Ecto neural progenitor cell (in vitro differentiated cells): Measurements from ENCODE around the gene IBTK.
"Not testable (repeated sequence)": the region's sequence is repeated elsewhere in the genome, so short reads cannot be mapped to it uniquely, and the experiment has no call there.

Experiments used
- DNase-seq: peaks from one replicate; pipeline ENCODE4 v3.0.0-alpha.2; 2018; ENCODE audit warnings: low spot score

IBTK gene

GRCh38 chr6:82246802-82247504, 591 bp downstream of the IBTK start:
- peak; percentile 84 for DNase-seq

DNA sequence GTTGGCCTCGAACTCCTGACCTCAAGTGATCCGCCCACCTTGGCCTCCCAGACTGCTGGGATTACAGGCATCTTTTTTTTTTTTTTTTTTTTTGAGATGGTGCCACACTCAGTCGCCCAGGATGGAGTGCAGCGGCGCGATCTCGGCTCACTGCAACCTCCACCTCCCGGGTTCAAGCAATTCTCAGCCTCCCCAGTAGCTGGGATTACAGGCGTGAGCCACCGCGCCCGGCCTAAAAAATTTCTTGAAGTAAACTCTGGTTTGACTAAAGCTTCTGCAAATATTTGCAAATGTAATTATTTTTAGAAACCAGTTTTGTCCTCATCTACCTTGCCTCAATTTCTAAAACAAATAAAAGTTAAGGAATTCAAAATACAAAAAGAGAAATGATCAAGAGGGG, 1.2 kb downstream of the IBTK start:
- DNase-seq = no peak

GRCh38 chr6:82245376-82245775, 2.2 kb downstream of the IBTK start:
- DNase-seq = no peak

DNA sequence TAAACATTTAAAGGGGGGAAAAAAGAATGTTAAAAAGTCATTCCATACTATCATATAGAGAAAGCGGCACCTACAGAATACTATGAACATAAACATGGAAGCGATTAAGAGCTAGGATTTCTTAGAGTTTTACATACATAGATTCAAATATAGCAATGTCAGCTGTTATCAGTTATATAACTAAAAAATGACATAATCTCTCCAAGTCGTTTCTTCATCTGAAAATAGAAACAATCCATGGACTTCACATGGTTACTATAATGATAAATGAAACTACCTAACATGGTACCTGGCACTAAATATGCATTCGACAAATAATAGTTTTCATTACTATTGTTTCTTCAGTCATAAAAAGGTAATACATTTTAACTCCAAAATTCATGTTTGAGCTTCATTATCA, 3.7 kb downstream of the IBTK start:
- no peak for DNase-seq

- no peak for DNase-seq
Measured at GRCh38 chr6:82240186-82240585, 7.4 kb downstream of the IBTK start.

DNA sequence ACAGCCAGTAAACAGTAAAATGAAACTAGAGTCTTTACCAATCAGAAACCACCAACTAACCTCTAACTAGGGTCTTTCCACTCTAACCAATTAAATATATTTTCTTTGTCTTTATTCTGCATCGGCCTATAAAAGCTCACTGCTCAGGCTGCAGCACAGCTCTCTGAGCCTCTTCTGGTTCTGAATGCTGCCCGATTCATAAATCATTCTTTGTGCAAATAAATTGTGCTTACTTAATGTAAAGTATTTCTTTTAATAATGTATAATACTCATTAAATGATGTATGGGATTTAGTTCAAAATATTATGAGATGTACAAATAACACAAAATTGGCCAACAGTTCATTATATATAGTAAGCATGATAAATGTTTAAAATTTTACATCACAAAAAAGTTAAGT, 7.9 kb downstream of the IBTK start:
- no peak for DNase-seq

DNA sequence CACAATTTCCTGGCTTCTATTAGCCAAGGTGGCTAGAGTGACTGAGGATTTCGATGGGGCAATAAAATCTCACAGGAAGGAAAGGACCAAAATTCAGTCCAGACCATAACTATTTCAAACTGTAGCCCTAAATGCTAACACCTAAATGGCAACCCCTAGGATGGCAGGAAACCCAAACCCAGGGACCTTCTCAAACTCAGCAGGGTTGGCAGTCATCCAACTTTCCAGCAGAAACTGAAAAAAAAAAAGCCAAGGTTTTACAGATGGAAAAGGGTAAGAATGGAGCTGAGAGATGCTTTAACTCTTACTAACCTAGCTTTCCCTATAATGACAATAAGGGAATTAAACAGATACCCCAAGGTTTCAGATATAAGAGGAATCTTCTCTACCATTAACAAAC, 10.5 kb downstream of the IBTK start:
- DNase-seq = no peak

DNA sequence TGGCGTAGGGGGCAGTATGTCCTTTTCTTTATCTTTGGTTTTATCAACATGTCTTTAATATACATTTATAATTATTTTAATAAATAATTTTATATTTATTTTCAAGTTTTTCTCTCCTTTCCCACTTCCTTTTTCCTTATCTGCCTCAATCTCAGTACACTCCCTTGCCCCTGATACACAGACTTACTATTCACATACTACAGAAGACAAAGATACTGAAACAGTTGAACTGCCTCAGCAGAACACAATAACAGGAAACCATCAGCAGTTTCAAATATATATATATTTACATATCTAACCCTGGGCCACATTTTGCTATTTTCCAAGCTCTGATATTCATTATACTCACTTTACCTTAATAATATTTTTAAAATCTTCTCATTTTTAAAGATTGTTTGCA, 19.8 kb downstream of the IBTK start:
- DNase-seq = no peak

GRCh38 chr6:82220167-82220566, 27.4 kb downstream of the IBTK start:
- DNase-seq = no peak

DNA sequence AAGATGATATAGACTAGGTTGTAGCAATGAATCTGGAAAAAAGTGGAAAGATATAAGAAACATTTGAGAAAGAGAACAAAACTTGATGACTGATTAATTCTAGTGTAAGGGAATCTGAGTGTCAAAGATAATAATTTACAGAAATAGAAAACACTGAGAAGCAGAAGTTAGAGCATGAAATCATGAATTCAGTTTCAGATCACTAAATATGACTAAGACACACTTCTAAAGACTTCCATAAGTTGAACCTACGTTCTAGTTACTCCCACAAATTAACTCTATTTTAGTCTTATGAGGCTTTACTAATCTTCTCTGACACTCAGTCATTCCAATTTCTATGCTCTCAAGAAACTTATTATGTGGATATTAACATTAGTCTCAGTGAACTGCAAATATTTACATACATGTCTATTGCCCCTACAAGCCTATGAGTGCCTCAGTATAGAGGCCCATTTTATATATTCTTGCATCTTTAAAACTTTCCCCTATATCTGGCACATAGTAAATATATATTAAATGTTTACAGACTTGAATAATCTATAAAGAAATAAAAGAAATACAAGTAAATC, 30.4 kb downstream of the IBTK start:
- no peak for DNase-seq

DNA sequence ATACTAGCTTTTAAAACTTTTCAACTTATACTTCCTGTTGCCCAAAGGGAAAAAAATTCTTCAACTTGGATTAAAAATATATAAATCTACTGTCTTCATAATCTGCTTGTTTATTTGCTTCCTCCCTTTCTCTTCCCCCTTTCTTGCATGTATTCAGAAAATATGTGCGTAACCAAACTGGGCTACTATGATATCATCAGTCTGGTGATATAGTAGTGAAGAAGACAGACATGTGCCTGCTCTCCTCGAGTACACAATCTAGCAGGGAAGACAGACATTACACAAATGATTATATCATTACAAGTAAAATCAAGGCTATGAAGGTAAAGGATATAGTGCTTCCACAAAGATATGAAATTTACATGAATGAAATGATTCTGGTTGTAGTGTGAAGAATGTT, 31.0 kb downstream of the IBTK start:
- no peak for DNase-seq

DNA sequence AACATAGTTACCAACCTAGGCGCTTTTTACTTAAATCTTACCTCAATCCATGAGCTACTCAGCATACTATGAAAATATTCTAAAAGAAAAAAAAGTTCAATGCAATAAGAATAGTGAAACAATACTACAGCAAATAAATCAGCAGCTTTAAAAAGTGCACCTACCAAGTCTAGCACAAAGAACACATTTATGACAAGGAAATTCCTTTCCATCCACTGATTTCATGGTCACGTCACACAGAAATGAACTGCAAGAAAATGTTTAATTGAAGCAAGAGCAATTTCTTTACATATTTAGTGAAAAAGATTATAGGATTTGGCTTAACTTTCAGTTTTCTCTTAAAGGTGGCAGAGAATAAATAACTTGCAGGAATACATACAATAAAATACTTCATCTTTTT, 36.2 kb downstream of the IBTK start:
- DNase-seq = no peak

DNA sequence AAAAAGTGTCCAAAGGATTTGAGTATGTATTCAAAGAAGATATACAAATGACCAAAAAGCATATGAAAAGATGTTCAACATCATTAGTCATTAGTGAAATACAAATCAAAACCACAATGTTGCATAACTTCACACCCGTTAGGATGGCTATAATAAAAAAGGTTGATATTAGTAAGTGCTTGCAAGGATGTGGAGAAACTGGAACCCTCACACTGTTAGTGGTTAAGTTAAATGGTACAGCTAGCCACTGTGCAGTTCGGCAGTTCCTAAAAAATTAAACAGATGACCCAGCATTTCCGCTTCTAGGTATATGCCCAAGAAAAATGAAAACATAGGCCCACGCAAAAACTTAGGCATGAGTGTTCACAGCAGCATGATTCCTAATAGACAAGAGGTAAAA, 38.6 kb downstream of the IBTK start:
- DNase-seq = no peak

- no peak for DNase-seq
Measured at GRCh38 chr6:82205930-82206392, 41.6 kb downstream of the IBTK start.

DNA sequence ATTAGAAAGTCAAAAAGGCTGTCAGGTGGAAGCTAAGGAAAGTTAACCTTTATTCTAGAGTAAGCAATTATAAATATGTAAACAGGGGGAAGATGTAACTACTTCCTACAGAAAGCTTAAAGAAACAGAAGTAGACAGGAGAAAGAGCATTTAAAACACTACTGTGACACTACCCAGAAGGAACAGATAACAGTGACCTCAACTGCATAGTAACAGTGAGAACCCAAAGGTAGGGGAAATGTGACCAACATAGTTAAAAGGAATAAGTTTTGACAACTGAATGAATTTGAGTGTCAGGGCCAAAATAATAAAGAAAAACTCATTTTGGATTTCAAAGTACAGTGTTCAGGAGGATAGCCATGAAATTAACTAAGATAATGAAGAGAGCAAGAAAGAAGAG, 43.5 kb downstream of the IBTK start:
- DNase-seq = no peak

DNA sequence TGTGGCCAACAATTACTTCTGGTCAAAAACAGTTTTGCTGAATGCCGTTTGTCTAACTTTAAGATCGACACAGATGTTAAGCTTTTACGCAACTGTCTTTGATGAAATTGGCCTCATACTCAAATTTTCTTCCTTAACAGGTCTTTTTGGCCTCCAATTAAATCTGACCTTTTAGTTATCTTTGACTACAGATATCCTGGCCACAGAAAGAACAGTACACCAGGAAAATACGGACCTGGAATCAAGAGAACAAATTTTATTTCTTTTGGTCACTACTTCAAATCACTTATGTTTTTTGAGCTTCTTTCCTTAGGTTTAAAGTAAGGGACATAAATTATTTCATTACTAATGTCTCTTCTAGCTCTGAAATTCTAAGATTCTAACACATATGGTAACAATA, 49.8 kb downstream of the IBTK start:
- no peak for DNase-seq

DNA sequence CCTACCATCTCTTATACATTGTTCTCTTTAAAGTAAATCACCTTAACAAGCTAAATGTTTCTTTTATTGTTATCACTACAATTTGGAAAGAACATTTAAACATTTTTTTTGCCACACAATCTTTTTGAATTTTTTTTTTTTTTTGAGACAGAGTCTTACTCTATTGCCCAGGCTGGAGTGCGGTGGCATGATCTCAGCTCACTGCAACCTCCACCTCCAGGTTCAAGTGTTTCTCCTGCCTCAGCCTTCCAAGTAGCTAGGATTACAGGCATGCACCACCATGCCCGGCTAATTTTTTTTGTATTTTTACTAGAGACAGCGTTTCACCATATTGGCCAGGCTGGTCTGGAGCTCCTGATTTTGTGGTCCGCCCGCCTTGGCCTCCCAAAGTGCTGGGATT, 50.3 kb downstream of the IBTK start:
- DNase-seq = not testable (repeated sequence)

- no peak for DNase-seq
Measured at GRCh38 chr6:82196161-82196560, 51.4 kb downstream of the IBTK start.

DNA sequence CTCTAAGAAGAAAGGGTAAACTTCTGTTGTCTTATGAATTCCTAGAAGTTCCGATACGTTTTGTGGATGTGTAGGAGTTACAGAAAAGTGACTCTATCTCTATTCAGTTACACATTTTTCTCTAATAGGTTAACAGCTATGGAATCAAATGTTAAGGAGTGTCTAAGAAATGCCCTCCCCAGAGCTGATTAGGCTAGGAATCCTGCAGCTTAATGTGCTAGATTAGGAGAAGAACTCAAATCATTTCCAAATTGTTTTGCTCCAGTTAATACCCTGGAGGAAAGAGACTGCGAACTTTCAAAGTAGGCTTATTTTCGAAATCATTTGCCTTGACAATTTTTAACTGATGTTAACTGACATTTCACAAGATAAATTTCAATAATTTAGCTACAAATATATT, 51.9 kb downstream of the IBTK start:
- no peak for DNase-seq

DNA sequence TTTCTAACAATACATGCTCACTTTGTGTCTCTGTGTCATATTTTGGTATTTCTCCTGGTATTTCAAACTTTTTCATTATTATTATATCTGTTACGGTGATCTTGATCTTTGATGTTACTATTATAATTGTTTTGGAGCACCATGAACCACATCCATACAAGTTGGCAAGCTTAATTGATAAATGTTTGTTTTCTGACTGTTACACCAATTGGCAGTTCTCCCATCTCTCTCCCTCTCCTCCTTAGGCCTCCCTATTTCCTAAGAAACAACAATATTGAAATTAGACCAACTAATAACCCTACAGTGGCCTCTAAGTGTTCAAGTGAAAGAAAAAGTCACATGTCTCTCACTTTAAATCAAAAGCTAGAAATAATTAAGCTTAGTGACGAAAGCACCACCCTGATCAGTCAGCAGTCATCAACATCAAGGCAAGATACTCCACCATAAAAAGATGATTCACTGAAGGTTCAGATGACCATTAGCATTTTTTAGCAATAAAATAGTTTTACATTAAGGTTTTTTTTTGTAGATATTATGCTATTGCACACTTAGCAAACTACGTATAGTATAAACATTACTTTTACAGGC, 61.5 kb downstream of the IBTK start:
- DNase-seq = no peak

DNA sequence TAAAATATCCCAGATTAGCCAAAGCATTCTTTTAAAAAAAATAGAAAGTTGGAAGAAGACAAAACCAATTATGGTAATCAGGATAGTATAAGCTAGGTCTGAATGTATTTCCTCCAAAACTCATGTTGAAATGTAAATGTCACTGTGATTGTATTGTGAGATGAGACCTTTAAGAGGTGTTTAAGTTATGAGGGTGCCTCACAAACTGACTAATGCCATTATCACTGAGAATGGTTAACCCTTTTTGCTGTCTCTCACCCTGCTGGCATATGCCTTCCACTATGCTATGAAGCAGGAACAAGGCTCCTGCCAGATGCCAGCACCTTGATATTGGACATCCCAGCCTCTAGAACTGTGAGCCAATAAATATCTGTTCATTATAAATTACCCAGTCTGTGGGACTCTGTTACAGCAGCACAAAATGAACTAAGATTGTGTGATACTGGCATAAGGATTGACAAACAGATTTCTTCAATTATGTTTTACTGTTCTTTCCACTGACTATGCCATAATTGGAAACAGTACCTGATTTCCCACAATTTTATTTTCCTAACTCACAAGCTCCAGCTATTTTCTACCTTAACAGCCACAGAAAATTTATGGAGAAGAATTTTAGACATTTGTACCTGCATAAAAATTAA, 63.8 kb downstream of the IBTK start:
- no peak for DNase-seq

DNA sequence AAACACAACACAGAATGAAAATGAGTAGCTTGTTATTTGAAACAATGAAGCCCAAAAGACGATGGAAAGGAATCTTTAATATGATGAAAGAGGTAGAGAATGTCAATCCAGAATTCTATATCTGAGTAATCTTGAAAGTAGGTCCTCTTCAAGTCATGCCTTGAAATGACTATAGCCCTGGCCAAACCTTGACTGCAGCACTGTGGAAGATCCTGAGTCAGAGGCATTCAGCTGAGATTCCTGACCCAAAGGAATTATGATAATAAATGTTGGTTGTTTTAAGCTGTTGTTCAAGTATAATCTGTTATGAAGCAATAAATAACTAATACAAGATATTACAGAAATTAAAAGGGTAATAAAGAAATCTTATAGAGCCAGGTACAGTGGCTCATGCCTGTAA, 64.8 kb downstream of the IBTK start:
- no peak for DNase-seq

GRCh38 chr6:82179415-82179814, 68.1 kb downstream of the IBTK start:
- DNase-seq = no peak
